K562 (cell line): ENCODE data around the gene LRRC25. TPM values are rescaled to one million over a fixed set of nuclear protein-coding genes. Genes with fewer than 3 reads are reported as not detected.

Experiments used
- CHD4 ChIP-seq: fragments of 200-600 bp; sonication (generic); IDR thresholded peaks from 3 replicates; pipeline ENCODE4 v1.6.1; 2012; ENCODE audit warnings: low read depth, mild to moderate bottlenecking, mixed read lengths, low read length, inconsistent platforms; ENCODE audit not compliant: insufficient read depth, insufficient replicate concordance, poor library complexity, severe bottlenecking
- CTBP1 ChIP-seq: fragments of 450-650 bp; IDR thresholded peaks from 2 replicates; pipeline ENCODE4 v1.6.1; 2016; ENCODE audit warnings: borderline replicate concordance
- ERF ChIP-seq: fragments of 450-650 bp; formaldehyde crosslinking; IDR thresholded peaks from 2 replicates; pipeline ENCODE4 v1.4.0; 2020; ENCODE audit warnings: mild to moderate bottlenecking, mixed read lengths
- HDAC8 ChIP-seq: fragments of 450-650 bp; IDR thresholded peaks from 2 replicates; pipeline ENCODE4 v1.6.1; 2016; ENCODE audit warnings: mild to moderate bottlenecking, missing genetic modification characterization, moderate library complexity, missing compliant biosample characterization
- KAT2B ChIP-seq: IDR thresholded peaks from one replicate; pipeline ENCODE4 v1.6.1; 2012; ENCODE audit warnings: low read depth, mild to moderate bottlenecking, control low read depth, inconsistent platforms, low read length, moderate library complexity
- MTA2 ChIP-seq: fragments of 450-650 bp; IDR thresholded peaks from 2 replicates; pipeline ENCODE4 v1.6.1; 2016; ENCODE audit warnings: low read depth
- MYC ChIP-seq, 2 experiments: fragments of 250-450 bp in 1 of 2; sonication (Bioruptor Pico) in 1 of 2; IDR thresholded peaks; 2 replicates each; pipeline versions ENCODE4 v1.5.1 to v1.6.1; 2012 to 2021; ENCODE audit warnings: low read depth in 2 of 2, borderline replicate concordance in 1 of 2, improper control_type of control experiment in 1 of 2, low read length in 1 of 2, mild to moderate bottlenecking in 1 of 2, moderate library complexity in 1 of 2
- NCOR1 ChIP-seq: fragments of 450-650 bp; IDR thresholded peaks from 2 replicates; pipeline ENCODE4 v1.6.1; 2016; ENCODE audit warnings: mild to moderate bottlenecking, moderate library complexity
- PCBP1 ChIP-seq: fragments of 200-400 bp; formaldehyde crosslinking; IDR thresholded peaks from 2 replicates; pipeline ENCODE4 v1.6.1; 2018; ENCODE audit warnings: mild to moderate bottlenecking, low read depth, low read length; ENCODE audit not compliant: poor library complexity, severe bottlenecking
- POLR2AphosphoS5 ChIP-seq: IDR thresholded peaks from 2 replicates; pipeline ENCODE4 v1.6.1; 2011; ENCODE audit warnings: mild to moderate bottlenecking, low read depth, low read length, moderate library complexity; ENCODE audit not compliant: control insufficient read depth, insufficient read depth
- RBBP5 ChIP-seq: fragments of 200-600 bp; sonication (generic); IDR thresholded peaks from 2 replicates; pipeline ENCODE4 v1.6.1; 2012; ENCODE audit warnings: borderline replicate concordance, mild to moderate bottlenecking, low read length, control low read depth, inconsistent platforms; ENCODE audit not compliant: insufficient read depth, poor library complexity, severe bottlenecking
- RHOXF2B ChIP-seq: fragments of 250-450 bp; sonication (Bioruptor Pico); conservative IDR thresholded peaks from 2 replicates; pipeline ENCODE4 v1.5.1; 2021
- SRSF9 ChIP-seq: fragments of 200-400 bp; formaldehyde crosslinking; IDR thresholded peaks from 2 replicates; pipeline ENCODE4 v1.6.1; 2017; ENCODE audit warnings: low read depth, low read length, borderline replicate concordance
- ZBTB8A ChIP-seq: fragments of 450-650 bp; IDR thresholded peaks from 2 replicates; pipeline ENCODE4 v1.6.1; 2018; ENCODE audit warnings: mild to moderate bottlenecking, moderate library complexity; ENCODE audit not compliant: partially characterized antibody
- ZFP30 ChIP-seq: fragments of 250-450 bp; sonication (Bioruptor Pico); IDR thresholded peaks from 2 replicates; pipeline ENCODE4 v1.8.0; 2022; ENCODE audit warnings: moderate library complexity, mild to moderate bottlenecking, inconsistent platforms, borderline replicate concordance
- ZKSCAN3 ChIP-seq: fragments of 250-450 bp; sonication (Bioruptor Pico); IDR thresholded peaks from 2 replicates; pipeline ENCODE4 v1.4.0; 2020
- ZNF121 ChIP-seq: sonication (generic); formaldehyde crosslinking; conservative IDR thresholded peaks from 2 replicates; pipeline ENCODE4 v1.8.0; 2022; ENCODE audit warnings: missing genetic modification reagents
- ZNF212 ChIP-seq: fragments of 450-650 bp; formaldehyde crosslinking; IDR thresholded peaks from 2 replicates; pipeline ENCODE4 v1.4.0; 2020; ENCODE audit warnings: mild to moderate bottlenecking
- ZNF518B ChIP-seq: fragments of 250-450 bp; sonication (Bioruptor Pico); IDR thresholded peaks from 2 replicates; pipeline ENCODE4 v1.5.0; 2021; ENCODE audit warnings: mild to moderate bottlenecking, moderate library complexity
- ZNF79 ChIP-seq: fragments of 250-450 bp; sonication (Bioruptor Pico); IDR thresholded peaks from 2 replicates; pipeline ENCODE4 v1.4.0; 2020; ENCODE audit warnings: low read depth, mild to moderate bottlenecking, moderate library complexity
- polyA plus RNA-seq, 8 experiments: library from polyadenylated mRNA; depleted of rRNA in 4 of 8; stranded (reverse) in 5 of 8; unstranded in 3 of 8; fragments of >200 nt; fragmentation: Nextera tagmentation in 2 of 8; fragmentation: Illumina TruSeq in 1 of 8; extraction: Ambion mirVana in 2 of 8; extraction: Trizol in 1 of 8; gene quantifications; 2 replicates each; pipeline versions ENCODE4 v1.2.1 to v1.2.3, GENCODE V29; 2011 to 2014; ENCODE audit warnings: inconsistent platforms in 1 of 8, missing spikeins in 1 of 8
- total RNA-seq, 7 experiments: library from RNA; depleted of rRNA in 6 of 7; stranded (reverse); fragments of >200 nt in 6 of 7; fragmentation: Illumina TruSeq in 2 of 7; extraction: Trizol in 2 of 7; gene quantifications; 2 replicates each; pipeline versions ENCODE4 v1.2.1 to v1.2.3, GENCODE V29; 2011 to 2021; ENCODE audit warnings: low replicate concordance in 1 of 7
- TF ChIP-seq, protein P1 (sequence below): fragments of 450-650 bp; IDR thresholded peaks from 2 replicates; pipeline ENCODE4 v1.6.1; 2018; ENCODE audit not compliant: partially characterized antibody

LRRC25 gene
- total and polyA plus RNA-seq, 9 of the 15 experiments (the other 6 are each of a cell fraction or from before 2014, with no cell fraction given), result 0.07 to 0.36 (median 0.10) TPM; not detected in 3

GRCh38 chr19:18414504-18415177 is 17.2 kb upstream of the LRRC25 start (continued):
- TF ChIP-seq ZNF79 (CRISPR knock-in tag) (no peak), ZNF212 (no peak), POLR2AphosphoS5 (peak; percentile 65), ZBTB8A (no peak), CHD4 (no peak), SRSF9 (no peak), RHOXF2B (CRISPR knock-in tag) (no peak), KAT2B (no peak), ZKSCAN3 (CRISPR knock-in tag) (no peak), MYC (IDR thresholded peaks at IDR 0.05; ENCODE audit: low read depth, low read length) (peak; percentile 39; the same call in 1 of the 2 replicates), MYC (CRISPR knock-in tag; IDR thresholded peaks at IDR 0.05; ENCODE audit: borderline replicate concordance, low read depth) (no peak), ERF (CRISPR knock-in tag) (no peak), CTBP1 (peak; percentile 24; the same call in 1 of the 2 replicates), PCBP1 (no peak), ZNF121 (CRISPR knock-in tag) (no peak), RBBP5 (peak; percentile 51), ZFP30 (no peak), MTA2 (no peak), NCOR1 (no peak), ZNF518B (CRISPR knock-in tag) (no peak), HDAC8 (tag) (0 out of 2 replicates have a peak, but pooled peaks have one; percentile 48)
- TF ChIP-seq, protein P1, sequence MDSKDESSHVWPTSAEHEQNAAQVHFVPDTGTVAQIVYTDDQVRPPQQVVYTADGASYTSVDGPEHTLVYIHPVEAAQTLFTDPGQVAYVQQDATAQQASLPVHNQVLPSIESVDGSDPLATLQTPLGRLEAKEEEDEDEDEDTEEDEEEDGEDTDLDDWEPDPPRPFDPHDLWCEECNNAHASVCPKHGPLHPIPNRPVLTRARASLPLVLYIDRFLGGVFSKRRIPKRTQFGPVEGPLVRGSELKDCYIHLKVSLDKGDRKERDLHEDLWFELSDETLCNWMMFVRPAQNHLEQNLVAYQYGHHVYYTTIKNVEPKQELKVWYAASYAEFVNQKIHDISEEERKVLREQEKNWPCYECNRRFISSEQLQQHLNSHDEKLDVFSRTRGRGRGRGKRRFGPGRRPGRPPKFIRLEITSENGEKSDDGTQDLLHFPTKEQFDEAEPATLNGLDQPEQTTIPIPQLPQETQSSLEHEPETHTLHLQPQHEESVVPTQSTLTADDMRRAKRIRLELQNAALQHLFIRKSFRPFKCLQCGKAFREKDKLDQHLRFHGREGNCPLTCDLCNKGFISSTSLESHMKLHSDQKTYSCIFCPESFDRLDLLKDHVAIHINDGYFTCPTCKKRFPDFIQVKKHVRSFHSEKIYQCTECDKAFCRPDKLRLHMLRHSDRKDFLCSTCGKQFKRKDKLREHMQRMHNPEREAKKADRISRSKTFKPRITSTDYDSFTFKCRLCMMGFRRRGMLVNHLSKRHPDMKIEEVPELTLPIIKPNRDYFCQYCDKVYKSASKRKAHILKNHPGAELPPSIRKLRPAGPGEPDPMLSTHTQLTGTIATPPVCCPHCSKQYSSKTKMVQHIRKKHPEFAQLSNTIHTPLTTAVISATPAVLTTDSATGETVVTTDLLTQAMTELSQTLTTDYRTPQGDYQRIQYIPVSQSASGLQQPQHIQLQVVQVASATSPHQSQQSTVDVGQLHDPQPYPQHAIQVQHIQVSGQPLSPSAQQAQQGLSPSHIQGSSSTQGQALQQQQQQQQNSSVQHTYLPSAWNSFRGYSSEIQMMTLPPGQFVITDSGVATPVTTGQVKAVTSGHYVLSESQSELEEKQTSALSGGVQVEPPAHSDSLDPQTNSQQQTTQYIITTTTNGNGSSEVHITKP, result peak; percentile 57
